ENCODE results near the gene CHTF18.

- no peak for TF ChIP-seq CTCF (IDR thresholded peaks at IDR 0.05; ENCODE audit: insufficient read depth, low read depth, low read length)
- no peak for TF ChIP-seq EZH2 (IDR thresholded peaks at IDR 0.05; ENCODE audit: insufficient read depth, low read length)
Observed at GRCh38 chr16:814974-815373, 26.6 kb downstream of the CHTF18 start.
